ENCODE data around the gene PDE3A. TPM values are rescaled to one million over a fixed set of nuclear protein-coding genes. Genes with fewer than 3 reads are reported as not detected.

Gene PDE3A
- total RNA-seq, 1 experiment from 2014 or later, result 0.12 TPM

- DNase-seq (ENCODE audit: low read depth, low spot score) (no peak), ATAC-seq (no peak)
- no peak overlapping the region for H3K4me2 ChIP-seq (ENCODE audit: low read length)
- H3K4me1 ChIP-seq (ENCODE audit: control insufficient read depth in 1 of 2, insufficient read depth in 2 of 2, low read length in 2 of 2), result no peaks in the 10 kb centered on the region
- H3K27me3 ChIP-seq (ENCODE audit: insufficient read depth, low read length), result no peaks in the 10 kb centered on the region
- intact Hi-C loops (cut with micrococcal nuclease), result no loop called here
- no peaks in the 10 kb centered on the region for H3K9me2 ChIP-seq (ENCODE audit: insufficient read depth)
- no TSS peak for BruUV-seq (replicated peaks)
- no peak overlapping the region for H2AFZ ChIP-seq (ENCODE audit: low read depth, low read length, poor library complexity, severe bottlenecking)
- RAD21 ChIA-PET (ENCODE audit: low non-redundant PET in 1 of 2, low total read pairs in 2 of 2, uncharacterized antibody in 2 of 2, unreplicated experiment in 2 of 2), result no interaction called here
- POLR2A ChIA-PET, result no interaction called here
- no peaks in the 10 kb centered on the region for H3K79me2 ChIP-seq (ENCODE audit: insufficient read depth, low read length)
- H3K27ac ChIP-seq (ENCODE audit: low read depth, low read length), result no peak overlapping the region
- H3K9ac ChIP-seq (ENCODE audit: low read length), result no peak overlapping the region
- H3K36me3 ChIP-seq (ENCODE audit: control insufficient read depth in 1 of 2, insufficient read depth in 2 of 2, low read length in 2 of 2), result no peaks in the 10 kb centered on the region
- no peak overlapping the region for H3K4me3 ChIP-seq (replicated peaks in 1 of 2; ENCODE audit: low read depth in 1 of 2, low read length in 2 of 2)
- H4K20me1 ChIP-seq (ENCODE audit: insufficient read depth), result no peaks in the 10 kb centered on the region
- no peak for TF ChIP-seq SIN3A (IDR thresholded peaks at IDR 0.05; ENCODE audit: low read depth)
- H3K9me3 ChIP-seq (ENCODE audit: control insufficient read depth in 1 of 2, insufficient read depth in 1 of 2, low read depth in 1 of 2, low read length in 2 of 2), result no peaks in the 10 kb centered on the region
- CTCF ChIA-PET, result no interaction called here
Observed at GRCh38 chr12:20440408-20440807, 72.1 kb downstream of the PDE3A start.

DNA sequence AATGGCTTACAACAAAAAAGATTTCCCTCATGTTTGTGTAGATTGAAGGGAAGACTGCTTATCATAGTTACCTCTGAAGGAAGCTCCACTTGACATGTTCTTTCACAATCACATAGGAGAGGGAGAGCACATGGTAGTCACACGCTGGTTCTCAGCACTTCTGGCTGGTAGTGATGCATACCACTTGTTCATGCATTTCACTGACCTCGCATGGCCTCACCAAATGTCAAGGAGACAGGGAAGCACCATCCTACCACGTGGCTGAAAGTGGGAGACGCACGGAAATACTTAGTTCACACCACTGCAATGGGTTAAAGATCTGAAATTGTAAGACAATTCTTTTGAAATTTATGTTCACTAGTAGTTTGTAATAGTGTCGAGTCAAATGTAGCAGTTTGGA, 74.0 kb downstream of the PDE3A start:
- no peak overlapping the region for H3K4me2 ChIP-seq (ENCODE audit: low read length)
- H3K4me3 ChIP-seq (replicated peaks in 1 of 2; ENCODE audit: low read depth in 1 of 2, low read length in 2 of 2), result no peak overlapping the region
- ATAC-seq (no peak), DNase-seq (ENCODE audit: low read depth, low spot score) (no peak)
- no TSS peak for BruUV-seq (replicated peaks)
- no peaks in the 10 kb centered on the region for H3K79me2 ChIP-seq (ENCODE audit: insufficient read depth, low read length)
- intact Hi-C loops (cut with micrococcal nuclease), result no loop called here
- no peaks in the 10 kb centered on the region for H3K27me3 ChIP-seq (ENCODE audit: insufficient read depth, low read length)
- H3K27ac ChIP-seq (ENCODE audit: low read depth, low read length), result no peak overlapping the region
- H3K9me3 ChIP-seq (ENCODE audit: control insufficient read depth in 1 of 2, insufficient read depth in 1 of 2, low read depth in 1 of 2, low read length in 2 of 2), result no peaks in the 10 kb centered on the region
- no peak overlapping the region for H2AFZ ChIP-seq (ENCODE audit: low read depth, low read length, poor library complexity, severe bottlenecking)
- no peaks in the 10 kb centered on the region for H3K36me3 ChIP-seq (ENCODE audit: control insufficient read depth in 1 of 2, insufficient read depth in 2 of 2, low read length in 2 of 2)
- ChIA-PET POLR2A (no interaction called here), RAD21 (ENCODE audit: low non-redundant PET in 1 of 2, low total read pairs in 2 of 2, uncharacterized antibody in 2 of 2, unreplicated experiment in 2 of 2) (no interaction called here), CTCF (no interaction called here)
- H4K20me1 ChIP-seq (ENCODE audit: insufficient read depth), result no peaks in the 10 kb centered on the region
- no peaks in the 10 kb centered on the region for H3K4me1 ChIP-seq (ENCODE audit: control insufficient read depth in 1 of 2, insufficient read depth in 2 of 2, low read length in 2 of 2)
- H3K9me2 ChIP-seq (ENCODE audit: insufficient read depth), result no peaks in the 10 kb centered on the region; the same call in 1 of the 2 replicates
- H3K9ac ChIP-seq (ENCODE audit: low read length), result no peak overlapping the region
- TF ChIP-seq ZFX (IDR thresholded peaks at IDR 0.05) (no peak), POLR2A (IDR thresholded peaks at IDR 0.05; ENCODE audit: borderline replicate concordance, extremely low read depth, insufficient read depth, insufficient read length) (no peak), POLR2AphosphoS5 (IDR thresholded peaks at IDR 0.05; ENCODE audit: low read depth, low read length) (no peak), TCF7L2 (IDR thresholded peaks at IDR 0.05; ENCODE audit: borderline replicate concordance, extremely low read depth, insufficient read depth, insufficient read length) (no peak), YY1 (IDR thresholded peaks at IDR 0.05; ENCODE audit: extremely low read depth, insufficient replicate concordance, low read depth, low read length) (no peak), SIN3A (IDR thresholded peaks at IDR 0.05; ENCODE audit: low read depth) (no peak), JUND (IDR thresholded peaks at IDR 0.05) (no peak), EGR1 (IDR thresholded peaks at IDR 0.05; ENCODE audit: low read depth) (no peak), CEBPB (IDR thresholded peaks at IDR 0.05; ENCODE audit: low read depth) (no peak), EZH2 (IDR thresholded peaks at IDR 0.05) (no peak), ZBTB33 (IDR thresholded peaks at IDR 0.05; ENCODE audit: extremely low read depth, insufficient replicate concordance, low read length) (no peak), CBX3 (IDR thresholded peaks at IDR 0.05; ENCODE audit: low read depth) (no peak), CTCF (IDR thresholded peaks at IDR 0.05 in 2 of 3, conservative IDR thresholded peaks at IDR 0.05 in 1 of 3; ENCODE audit: borderline replicate concordance in 1 of 3, insufficient read depth in 1 of 3, low read depth in 2 of 3, low read length in 2 of 3) (no peak), REST (IDR thresholded peaks at IDR 0.05; ENCODE audit: low read depth) (no peak)

Data from HCT116 (cell line).